C4-2B (cell line): ENCODE results near the gene CORT.

ENCODE experiments used
- H3K27ac ChIP-seq: fragments of 450-650 bp; 2 replicates; pipeline ENCODE4 v1.5.1; 2017
- CTCF ChIP-seq: fragments of 450-650 bp; conservative IDR thresholded peaks from 2 replicates; pipeline ENCODE4 v1.5.1; 2017; ENCODE audit warnings: mild to moderate bottlenecking
- ZFX ChIP-seq: fragments of 450-650 bp; IDR thresholded peaks from 2 replicates; pipeline ENCODE4 v1.6.1; 2017

Gene CORT

GRCh38 chr1:10497109-10497508 is 47.3 kb downstream of the CORT start:
- no peak overlapping the region for H3K27ac ChIP-seq
- no peak for TF ChIP-seq ZFX
- no peak for TF ChIP-seq CTCF

- no peak for TF ChIP-seq CTCF
- no peak for TF ChIP-seq ZFX
- H3K27ac ChIP-seq, result no peak overlapping the region
These were observed 48.4 kb downstream of the CORT start for GRCh38 chr1:10498231-10498630.
